NB4 (cell line): ENCODE measurements around the gene OBP2A.
"Not testable (repeated sequence)": the region's sequence is repeated elsewhere in the genome, so short reads cannot be mapped to it uniquely, and the experiment has no call there.

ENCODE experiments used
- DNase-seq: peaks from one replicate; pipeline ENCODE4 v3.0.0; 2010; ENCODE audit warnings: low read depth
- H3K4me3 ChIP-seq: one replicate; pipeline ENCODE4 v1.5.1; 2011; ENCODE audit warnings: mild to moderate bottlenecking, low read depth, low read length, moderate library complexity
- CTCF ChIP-seq: IDR thresholded peaks from one replicate; pipeline ENCODE4 v1.5.1; 2012; ENCODE audit warnings: low read depth, low read length
- MAX ChIP-seq: IDR thresholded peaks from 2 replicates; pipeline ENCODE4 v1.6.1; 2011; ENCODE audit warnings: low read depth, low read length
- MYC ChIP-seq: IDR thresholded peaks from 2 replicates; pipeline ENCODE4 v1.6.1; 2011; ENCODE audit warnings: low read depth, low read length
- POLR2A ChIP-seq: IDR thresholded peaks from 2 replicates; pipeline ENCODE4 v1.6.1; 2011; ENCODE audit warnings: mild to moderate bottlenecking; ENCODE audit not compliant: insufficient read length; ENCODE audit errors: extremely low read depth

OBP2A gene

GRCh38 chr9:135544981-135545635, 818 bp upstream of the OBP2A start:
- DNase-seq: no peak
- TF ChIP-seq CTCF: no peak
- no peak overlapping the region for H3K4me3 ChIP-seq

GRCh38 chr9:135546792-135547617, 1.1 kb downstream of the OBP2A start:
- DNase-seq, H3K4me3 ChIP-seq: not testable (repeated sequence)

- DNase-seq: no peak
- no peak overlapping the region for H3K4me3 ChIP-seq
- TF ChIP-seq MAX: no peak
- TF ChIP-seq MYC: no peak
- no peak for TF ChIP-seq CTCF
- no peak for TF ChIP-seq POLR2A
These were observed 2.1 kb downstream of the OBP2A start for GRCh38 chr9:135547756-135548736.

- not testable (repeated sequence) for DNase-seq, H3K4me3 ChIP-seq
These were observed 3.8 kb downstream of the OBP2A start for GRCh38 chr9:135549478-135550343.

- TF ChIP-seq MYC: no peak
- no peak for TF ChIP-seq POLR2A
- TF ChIP-seq CTCF: no peak
- TF ChIP-seq MAX: no peak
- peak; percentile 18 for DNase-seq
- H3K4me3 ChIP-seq: no peak overlapping the region
These were observed 4.5 kb downstream of the OBP2A start for GRCh38 chr9:135550344-135550918.

- H3K4me3 ChIP-seq: no peak overlapping the region
- no peak for TF ChIP-seq MYC
- no peak for TF ChIP-seq POLR2A
- no peak for TF ChIP-seq CTCF
- no peak for TF ChIP-seq MAX
- no peak for DNase-seq
These were observed 5.1 kb downstream of the OBP2A start for GRCh38 chr9:135551031-135551430.
